ENCODE data around the gene GAPDH. TPM values are rescaled to one million over a fixed set of nuclear protein-coding genes. Genes with fewer than 3 reads are reported as not detected.
"Not testable (repeated sequence)": the region's sequence is repeated elsewhere in the genome, so short reads cannot be mapped to it uniquely, and the experiment has no call there.

GAPDH gene
- total and polyA plus RNA-seq, 10 donors = 998 to 1,680 (median 1,390) TPM

- 81 to 94% (median 88%) methylated on average over 10 of the region's 10 CpGs for WGBS, 5 donors
- TF ChIP-seq POLR2AphosphoS5 (IDR thresholded peaks at IDR 0.05) (no peak), CTCF (IDR thresholded peaks at IDR 0.05 in 8 of 11, conservative IDR thresholded peaks at IDR 0.05 in 3 of 11) (no peak), POLR2A (IDR thresholded peaks at IDR 0.05) (no peak)
- intact Hi-C loops (cut with DNase I; ENCODE audit: low total_unique reads) = no loop called here
Measured at GRCh38 chr12:6584293-6584692, 50.0 kb downstream of the GAPDH start.

DNA sequence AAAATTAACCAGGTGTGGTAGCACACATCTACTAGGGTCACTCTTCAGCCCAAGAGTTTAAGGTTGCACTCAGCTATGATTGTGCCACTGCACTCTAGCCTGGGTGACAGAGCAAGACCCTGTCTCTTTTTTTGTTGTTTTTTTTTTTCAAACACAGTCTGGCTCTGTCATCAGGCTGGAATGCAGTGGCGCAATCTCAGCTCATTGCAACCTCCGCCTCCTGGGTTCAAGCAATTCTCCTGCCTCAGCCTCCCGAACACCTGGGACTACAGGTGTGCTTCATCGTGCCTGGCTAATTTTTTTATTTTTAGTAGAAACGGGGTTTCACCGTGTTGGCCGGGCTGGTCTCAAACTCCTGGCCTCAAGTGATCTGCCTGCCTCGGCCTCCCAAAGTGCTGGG, 52.3 kb downstream of the GAPDH start:
- WGBS, 5 donors = 88 to 96% (median 92%) methylated on average over 8 of the region's 8 CpGs
- peaks cover 9 to 100% (median 100%) of the 10 kb centered on the region in 6 donors for H3K36me3 ChIP-seq
- H3K4me1 ChIP-seq; intact Hi-C loops (cut with DNase I; ENCODE audit: low total_unique reads); H3K27ac ChIP-seq; H3K9me3 ChIP-seq; H3K4me3 ChIP-seq; H3K27me3 ChIP-seq (replicated peaks in 1 of 7): not testable (repeated sequence)
- peak; percentile 16 for DNase-seq

More at GRCh38 chr12:6584293-6584692, 50.0 kb downstream of the GAPDH start:
- no peaks in the 10 kb centered on the region for H3K4me1 ChIP-seq
- H3K36me3 ChIP-seq = peaks cover 14 to 100% (median 100%) of the 10 kb centered on the region in 6 donors
- H3K4me3 ChIP-seq = no peak overlapping the region
- H3K9me3 ChIP-seq = no peaks in the 10 kb centered on the region
- no peaks in the 10 kb centered on the region for H3K27me3 ChIP-seq (replicated peaks in 1 of 7)
- no peak for DNase-seq
- no peak overlapping the region for H3K27ac ChIP-seq

Small RNAs within 50 kb of the gene (small RNA-seq; reads per million reads assigned to genes)
- gene SCARNA11 = 448 to 626 (median 555) reads per million in 4 donors

Other genes with a start within 250 kb of the GAPDH start
- 1 to 10 TPM in 1 of 7 donors, under 1 TPM in 2, not detected in 4; 0.19 to 1.2 (median 0.74) TPM for gene PLEKHG6, start 223.8 kb upstream of the GAPDH start, total RNA-seq
- under 1 TPM; 0.10 to 0.12 (median 0.11) TPM for gene PLEKHG6, start 223.8 kb upstream of the GAPDH start, polyA plus RNA-seq
- 100 to 1,000 TPM; 153 to 578 (median 224) TPM for gene TNFRSF1A, start 192.4 kb upstream of the GAPDH start, total RNA-seq
- gene TNFRSF1A, start 192.4 kb upstream of the GAPDH start, polyA plus RNA-seq = 10 to 100 TPM; 22.5 to 40.6 (median 22.8) TPM
- 1 to 10 TPM in 6 of 7 donors, under 1 TPM in 1; 0.84 to 8.6 (median 2.0) TPM for gene SCNN1A, start 159.0 kb upstream of the GAPDH start, total RNA-seq
- gene SCNN1A, start 159.0 kb upstream of the GAPDH start, polyA plus RNA-seq = under 1 TPM; 0.17 to 0.22 (median 0.18) TPM
- gene LTBR, start 150.4 kb upstream of the GAPDH start, total RNA-seq = 100 to 1,000 TPM in 3 of 7 donors, 10 to 100 TPM in 4; 49.0 to 155 (median 87.8) TPM
- 10 to 100 TPM; 14.4 to 29.2 (median 15.7) TPM for gene LTBR, start 150.4 kb upstream of the GAPDH start, polyA plus RNA-seq
- 10 to 100 TPM; 49.2 to 97.2 (median 59.2) TPM for gene CD27, start 89.6 kb upstream of the GAPDH start, total RNA-seq
- gene CD27, start 89.6 kb upstream of the GAPDH start, polyA plus RNA-seq = 100 to 1,000 TPM; 128 to 193 (median 178) TPM
- gene TAPBPL, start 82.5 kb upstream of the GAPDH start, total RNA-seq = 10 to 100 TPM; 35.6 to 50.1 (median 42.0) TPM
- 10 to 100 TPM; 15.0 to 17.1 (median 15.9) TPM for gene TAPBPL, start 82.5 kb upstream of the GAPDH start, polyA plus RNA-seq
- gene VAMP1, start 63.8 kb upstream of the GAPDH start, total RNA-seq = 10 to 100 TPM; 18.5 to 32.5 (median 24.2) TPM
- gene VAMP1, start 63.8 kb upstream of the GAPDH start, polyA plus RNA-seq = 10 to 100 TPM; 11.0 to 20.7 (median 17.9) TPM
- gene MRPL51, start 41.3 kb upstream of the GAPDH start, total RNA-seq = 10 to 100 TPM; 34.0 to 94.0 (median 89.3) TPM
- gene MRPL51, start 41.3 kb upstream of the GAPDH start, polyA plus RNA-seq = 100 to 1,000 TPM in 2 of 3 donors, 10 to 100 TPM in 1; 73.4 to 137 (median 109) TPM
- 10 to 100 TPM; 29.9 to 49.2 (median 39.6) TPM for gene NCAPD2, start 40.4 kb upstream of the GAPDH start, total RNA-seq
- gene NCAPD2, start 40.4 kb upstream of the GAPDH start, polyA plus RNA-seq = 10 to 100 TPM; 12.0 to 14.1 (median 14.0) TPM
- gene IFFO1, start 21.5 kb downstream of the GAPDH start, total RNA-seq = 10 to 100 TPM; 32.2 to 51.2 (median 39.7) TPM
- gene IFFO1, start 21.5 kb downstream of the GAPDH start, polyA plus RNA-seq = 10 to 100 TPM; 27.8 to 78.3 (median 63.2) TPM
- 10 to 100 TPM; 37.0 to 58.7 (median 47.5) TPM for gene NOP2, start 33.8 kb downstream of the GAPDH start, total RNA-seq
- gene NOP2, start 33.8 kb downstream of the GAPDH start, polyA plus RNA-seq = 10 to 100 TPM; 25.8 to 40.7 (median 37.6) TPM
- gene CHD4, start 72.9 kb downstream of the GAPDH start, total RNA-seq = 100 to 1,000 TPM; 202 to 272 (median 240) TPM
- 100 to 1,000 TPM; 136 to 169 (median 154) TPM for gene CHD4, start 72.9 kb downstream of the GAPDH start, polyA plus RNA-seq
- gene LPAR5, start 101.4 kb downstream of the GAPDH start, total RNA-seq = 10 to 100 TPM; 12.9 to 26.6 (median 16.9) TPM
- gene LPAR5, start 101.4 kb downstream of the GAPDH start, polyA plus RNA-seq = 10 to 100 TPM; 10.9 to 16.0 (median 14.9) TPM
- gene ACRBP, start 112.9 kb downstream of the GAPDH start, total RNA-seq = 10 to 100 TPM; 13.2 to 41.7 (median 18.1) TPM
- gene ACRBP, start 112.9 kb downstream of the GAPDH start, polyA plus RNA-seq = 1 to 10 TPM; 7.2 to 8.8 (median 7.3) TPM
- 10 to 100 TPM; 34.5 to 68.8 (median 49.9) TPM for gene ING4, start 128.6 kb downstream of the GAPDH start, total RNA-seq
- 10 to 100 TPM; 33.0 to 56.7 (median 50.3) TPM for gene ING4, start 128.6 kb downstream of the GAPDH start, polyA plus RNA-seq
- 10 to 100 TPM; 48.8 to 79.8 (median 59.0) TPM for gene ZNF384, start 154.9 kb downstream of the GAPDH start, total RNA-seq
- 10 to 100 TPM; 18.9 to 35.9 (median 28.7) TPM for gene ZNF384, start 154.9 kb downstream of the GAPDH start, polyA plus RNA-seq
- under 1 TPM in 2 of 7 donors, not detected in 5; 0.28 to 0.30 TPM for gene PIANP, start 166.3 kb downstream of the GAPDH start, total RNA-seq
- gene PIANP, start 166.3 kb downstream of the GAPDH start, polyA plus RNA-seq = under 1 TPM; 0.10 to 0.24 (median 0.15) TPM
- gene COPS7A, start 189.5 kb downstream of the GAPDH start, total RNA-seq = 10 to 100 TPM; 40.5 to 61.9 (median 49.9) TPM
- 10 to 100 TPM; 29.6 to 50.6 (median 33.7) TPM for gene COPS7A, start 189.5 kb downstream of the GAPDH start, polyA plus RNA-seq
- 100 to 1,000 TPM in 5 of 7 donors, 10 to 100 TPM in 2; 85.4 to 123 (median 104) TPM for gene MLF2, start 218.6 kb downstream of the GAPDH start, total RNA-seq
- 100 to 1,000 TPM in 2 of 3 donors, 10 to 100 TPM in 1; 78.0 to 116 (median 101) TPM for gene MLF2, start 218.6 kb downstream of the GAPDH start, polyA plus RNA-seq
- gene PTMS, start 231.8 kb downstream of the GAPDH start, total RNA-seq = 100 to 1,000 TPM in 1 of 7 donors, 10 to 100 TPM in 6; 47.4 to 130 (median 89.1) TPM
- gene PTMS, start 231.8 kb downstream of the GAPDH start, polyA plus RNA-seq = 100 to 1,000 TPM in 2 of 3 donors, 10 to 100 TPM in 1; 70.5 to 169 (median 102) TPM
- 10 to 100 TPM in 6 of 7 donors, 1 to 10 TPM in 1; 9.4 to 29.4 (median 17.9) TPM for gene LAG3, start 238.0 kb downstream of the GAPDH start, total RNA-seq
- gene LAG3, start 238.0 kb downstream of the GAPDH start, polyA plus RNA-seq = 1 to 10 TPM; 3.7 to 4.7 (median 4.5) TPM